ENCODE data around the gene CHTF18.
"Not testable (repeated sequence)": the region's sequence is repeated elsewhere in the genome, so short reads cannot be mapped to it uniquely, and the experiment has no call there.

Gene CHTF18

GRCh38 chr16:760545-761343 lies 27.7 kb upstream of the CHTF18 start, which contains the start of gene MSLN:
Gene MSLN, plus strand, starts transcription at chr16:760734. Its CDS starts 1,947 bp downstream, at chr16:762681.
- no peak for DNase-seq

DNA sequence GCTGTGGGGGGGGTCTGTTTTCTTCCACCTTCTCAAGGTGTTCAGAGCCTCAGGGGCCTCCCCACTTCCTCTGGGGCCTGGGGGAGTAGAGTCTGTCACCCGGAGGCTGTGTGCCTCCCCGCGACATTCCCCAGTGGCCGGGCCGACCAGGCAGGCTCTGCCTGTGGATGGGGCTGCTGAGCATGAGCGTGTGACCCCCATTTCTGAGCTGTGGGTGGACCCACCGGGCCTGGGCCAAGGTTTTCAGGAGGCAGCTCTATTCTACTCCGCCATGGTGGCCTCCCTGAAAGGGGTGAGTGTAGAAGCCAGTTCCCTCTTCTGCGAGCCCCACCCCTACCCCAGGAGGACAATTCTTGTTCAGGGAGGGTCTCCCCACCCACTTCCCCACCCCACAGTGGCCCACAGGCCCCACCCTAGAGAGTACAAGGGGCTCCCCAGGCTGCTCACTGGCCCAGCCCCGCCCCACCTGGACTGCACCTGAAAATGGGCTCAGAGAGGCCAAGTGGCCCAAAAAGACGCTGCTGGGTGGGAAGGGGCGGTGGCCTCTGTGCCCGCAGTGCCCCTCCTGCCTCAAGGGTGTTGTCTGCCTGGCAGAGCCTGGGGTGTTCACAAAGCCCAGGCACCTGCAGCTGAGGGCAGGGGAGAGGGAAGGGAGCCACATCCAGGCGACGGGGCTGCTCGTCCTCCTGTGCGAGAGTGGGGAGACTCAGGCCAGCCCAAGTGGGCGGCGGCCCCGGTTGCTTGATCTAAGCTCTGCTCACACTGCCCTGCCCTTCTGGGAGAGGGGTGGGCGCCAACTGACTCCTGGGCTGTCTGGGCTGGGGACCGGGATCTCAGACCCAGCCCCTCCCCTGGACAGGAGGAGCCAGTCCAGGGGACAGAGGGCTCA lies 26.6 kb upstream of the CHTF18 start:
- DNase-seq: no peak

DNA sequence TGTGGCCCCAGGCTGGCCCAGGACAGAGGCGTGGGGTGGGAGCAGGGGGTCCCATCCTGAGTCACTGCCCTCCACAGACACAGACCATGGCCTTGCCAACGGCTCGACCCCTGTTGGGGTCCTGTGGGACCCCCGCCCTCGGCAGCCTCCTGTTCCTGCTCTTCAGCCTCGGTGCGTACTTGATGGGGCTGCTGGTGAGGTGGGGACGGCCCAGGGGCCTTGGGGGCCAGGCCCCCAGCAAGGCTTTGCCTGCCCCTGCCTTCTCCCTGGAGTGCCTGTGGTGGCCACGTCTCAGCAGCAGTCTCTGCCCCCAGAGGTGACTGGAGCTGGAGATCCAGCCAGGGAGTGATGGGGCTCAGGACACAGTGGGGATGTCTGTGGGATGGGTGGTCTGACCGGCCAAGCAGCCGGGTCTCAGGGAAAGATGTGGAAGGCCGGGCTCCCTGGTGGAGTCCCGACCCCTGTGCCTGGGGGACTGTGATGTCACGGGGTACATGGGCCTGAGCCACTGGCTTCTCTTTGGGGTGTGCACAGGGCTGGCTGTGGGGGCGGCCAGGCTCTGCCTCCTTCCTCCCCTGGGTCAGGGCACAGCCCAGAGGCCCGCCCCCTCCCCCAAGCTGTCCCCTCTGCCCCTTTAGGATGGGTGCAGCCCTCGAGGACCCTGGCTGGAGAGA lies 25.7 kb upstream of the CHTF18 start:
- DNase-seq: no peak

- no peak for DNase-seq
These were observed 24.8 kb upstream of the CHTF18 start for GRCh38 chr16:763369-764183.

GRCh38 chr16:764184-764750 lies 24.2 kb upstream of the CHTF18 start:
- no peak for DNase-seq

GRCh38 chr16:764848-765487 lies 23.5 kb upstream of the CHTF18 start:
- DNase-seq: no peak

DNA sequence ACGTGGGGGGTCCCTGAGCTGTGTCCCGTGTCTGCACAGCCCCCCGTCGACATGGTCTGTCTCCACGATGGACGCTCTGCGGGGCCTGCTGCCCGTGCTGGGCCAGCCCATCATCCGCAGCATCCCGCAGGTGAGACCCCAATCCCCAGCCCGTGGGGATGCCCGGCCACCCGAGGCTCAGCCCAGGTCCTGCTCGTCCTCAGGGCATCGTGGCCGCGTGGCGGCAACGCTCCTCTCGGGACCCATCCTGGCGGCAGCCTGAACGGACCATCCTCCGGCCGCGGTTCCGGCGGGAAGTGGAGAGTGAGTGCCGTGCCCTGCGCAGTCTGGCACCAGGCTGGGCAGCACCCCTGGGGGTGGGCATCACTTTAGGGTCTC lies 22.9 kb upstream of the CHTF18 start:
- DNase-seq: no peak

DNA sequence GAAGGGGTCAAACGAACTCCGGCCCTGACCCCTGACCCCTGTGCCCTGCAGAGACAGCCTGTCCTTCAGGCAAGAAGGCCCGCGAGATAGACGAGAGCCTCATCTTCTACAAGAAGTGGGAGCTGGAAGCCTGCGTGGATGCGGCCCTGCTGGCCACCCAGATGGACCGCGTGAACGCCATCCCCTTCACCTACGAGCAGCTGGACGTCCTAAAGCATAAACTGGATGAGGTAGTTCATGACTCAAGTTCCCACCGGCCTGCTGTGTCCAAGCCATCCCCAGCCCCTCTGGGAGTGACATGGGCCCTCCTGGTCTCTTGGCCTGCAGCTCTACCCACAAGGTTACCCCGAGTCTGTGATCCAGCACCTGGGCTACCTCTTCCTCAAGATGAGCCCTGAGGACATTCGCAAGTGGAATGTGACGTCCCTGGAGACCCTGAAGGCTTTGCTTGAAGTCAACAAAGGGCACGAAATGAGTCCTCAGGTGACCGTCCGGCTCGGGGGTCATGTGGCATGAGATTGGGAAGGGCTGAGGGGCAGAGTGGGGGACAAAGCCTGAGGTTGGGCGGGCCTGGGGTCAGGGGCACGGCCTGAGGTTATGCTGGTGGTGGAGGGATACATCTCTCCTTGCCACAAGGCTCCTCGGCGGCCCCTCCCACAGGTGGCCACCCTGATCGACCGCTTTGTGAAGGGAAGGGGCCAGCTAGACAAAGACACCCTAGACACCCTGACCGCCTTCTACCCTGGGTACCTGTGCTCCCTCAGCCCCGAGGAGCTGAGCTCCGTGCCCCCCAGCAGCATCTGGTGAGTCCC lies 22.2 kb upstream of the CHTF18 start:
- no peak for DNase-seq

DNA sequence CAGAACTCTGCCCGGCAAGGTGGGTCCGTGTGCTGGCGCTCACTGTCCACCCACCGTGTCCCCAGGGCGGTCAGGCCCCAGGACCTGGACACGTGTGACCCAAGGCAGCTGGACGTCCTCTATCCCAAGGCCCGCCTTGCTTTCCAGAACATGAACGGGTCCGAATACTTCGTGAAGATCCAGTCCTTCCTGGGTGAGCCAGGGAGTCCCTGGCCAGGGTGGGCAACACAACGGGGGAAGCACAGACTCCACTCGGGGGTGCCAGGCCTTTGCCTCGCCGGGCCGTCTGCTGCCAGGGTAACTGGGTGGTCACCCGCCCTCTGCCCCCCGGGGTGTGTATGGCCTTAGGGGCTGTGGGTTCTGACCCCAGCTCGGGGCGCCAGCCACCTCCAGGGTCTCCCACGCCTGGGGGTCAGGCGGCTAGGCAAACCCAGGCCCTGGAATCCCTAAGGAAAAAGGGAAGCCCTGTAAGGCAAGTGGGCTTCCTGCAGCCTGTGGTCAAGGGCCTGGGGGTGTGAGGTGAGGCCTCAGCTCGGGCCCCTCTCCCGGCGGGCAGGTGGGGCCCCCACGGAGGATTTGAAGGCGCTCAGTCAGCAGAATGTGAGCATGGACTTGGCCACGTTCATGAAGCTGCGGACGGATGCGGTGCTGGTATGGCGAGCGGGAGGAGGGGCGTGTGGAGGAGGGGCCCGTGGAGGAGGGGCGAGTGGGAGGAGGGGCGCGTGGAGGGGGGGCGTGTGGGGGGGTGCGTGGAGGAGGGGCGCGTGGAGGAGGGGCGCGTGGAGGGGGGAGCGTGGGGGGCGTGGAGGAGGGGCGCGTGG lies 21.4 kb upstream of the CHTF18 start:
- DNase-seq: no peak

DNA sequence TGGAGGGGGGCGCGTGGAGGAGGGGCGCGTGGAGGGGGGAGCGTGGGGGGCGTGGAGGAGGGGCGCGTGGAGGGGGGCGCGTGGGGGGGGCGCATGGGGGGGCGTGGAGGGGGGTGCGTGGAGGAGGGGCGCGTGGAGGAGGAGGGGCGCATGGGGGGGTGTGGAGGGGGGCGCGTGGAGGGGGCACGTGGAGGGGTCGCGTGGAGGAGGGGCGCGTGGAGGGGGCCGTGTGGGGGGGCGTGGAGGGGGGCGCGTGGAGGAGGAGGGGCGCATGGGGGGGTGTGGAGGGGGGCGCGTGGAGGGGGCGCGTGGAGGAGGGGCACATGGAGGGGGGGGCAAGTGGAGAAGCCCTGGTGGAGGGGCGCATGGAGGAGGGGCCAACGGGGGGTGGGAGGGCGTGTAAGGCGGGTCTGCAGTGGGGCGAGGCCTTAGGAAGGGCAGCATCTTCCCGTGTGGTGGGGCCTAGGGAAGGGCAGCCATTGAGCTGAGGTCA lies 20.6 kb upstream of the CHTF18 start:
- no peak for DNase-seq

- DNase-seq: no peak
These were observed 20.0 kb upstream of the CHTF18 start for GRCh38 chr16:768428-768827.

- no peak for DNase-seq
These were observed 19.1 kb upstream of the CHTF18 start for GRCh38 chr16:769184-769784.

DNA sequence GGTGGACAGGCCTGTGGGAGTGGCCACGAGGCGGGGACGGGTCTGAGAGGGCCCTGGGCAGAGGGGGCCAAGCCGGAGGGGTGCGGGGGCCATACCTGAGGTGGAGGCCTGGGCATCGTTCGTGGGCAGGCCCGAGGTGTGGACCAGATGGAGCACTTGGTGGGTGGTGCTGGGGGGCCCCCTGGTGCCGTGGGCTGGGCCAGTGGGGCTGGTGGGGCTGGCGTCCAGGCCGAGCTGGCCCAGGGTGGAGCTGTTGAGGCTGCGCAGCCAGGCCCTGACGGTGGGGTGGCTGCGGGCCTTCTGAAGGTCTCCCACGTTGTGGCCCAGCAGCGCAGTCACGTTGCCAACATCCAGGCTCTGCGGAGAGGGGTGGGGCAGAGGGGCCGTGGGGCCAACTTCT lies 18.5 kb upstream of the CHTF18 start:
- no peak for DNase-seq

- DNase-seq: no peak
These were observed 18.0 kb upstream of the CHTF18 start for GRCh38 chr16:770411-770810.

DNA sequence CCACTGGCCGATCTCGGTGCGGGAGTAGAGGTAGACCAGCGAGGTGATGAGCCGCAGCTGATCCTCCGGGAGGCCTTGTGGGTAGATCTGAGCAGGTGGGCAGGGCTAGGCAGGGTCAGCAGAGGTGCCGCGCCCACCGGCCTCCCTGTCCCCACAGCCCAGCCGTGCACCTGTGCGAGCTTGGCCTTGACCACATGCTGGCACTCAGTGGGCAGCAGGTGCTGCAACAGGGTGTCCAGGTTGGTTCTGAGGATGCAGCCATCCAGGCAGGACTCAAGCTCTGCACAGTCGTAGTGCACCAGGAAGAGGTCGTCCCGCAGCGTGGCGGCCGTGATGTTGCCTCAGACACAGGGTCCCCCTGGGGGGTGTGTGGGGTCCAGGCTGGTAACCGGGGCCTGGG lies 15.5 kb upstream of the CHTF18 start:
- no peak for DNase-seq

DNA sequence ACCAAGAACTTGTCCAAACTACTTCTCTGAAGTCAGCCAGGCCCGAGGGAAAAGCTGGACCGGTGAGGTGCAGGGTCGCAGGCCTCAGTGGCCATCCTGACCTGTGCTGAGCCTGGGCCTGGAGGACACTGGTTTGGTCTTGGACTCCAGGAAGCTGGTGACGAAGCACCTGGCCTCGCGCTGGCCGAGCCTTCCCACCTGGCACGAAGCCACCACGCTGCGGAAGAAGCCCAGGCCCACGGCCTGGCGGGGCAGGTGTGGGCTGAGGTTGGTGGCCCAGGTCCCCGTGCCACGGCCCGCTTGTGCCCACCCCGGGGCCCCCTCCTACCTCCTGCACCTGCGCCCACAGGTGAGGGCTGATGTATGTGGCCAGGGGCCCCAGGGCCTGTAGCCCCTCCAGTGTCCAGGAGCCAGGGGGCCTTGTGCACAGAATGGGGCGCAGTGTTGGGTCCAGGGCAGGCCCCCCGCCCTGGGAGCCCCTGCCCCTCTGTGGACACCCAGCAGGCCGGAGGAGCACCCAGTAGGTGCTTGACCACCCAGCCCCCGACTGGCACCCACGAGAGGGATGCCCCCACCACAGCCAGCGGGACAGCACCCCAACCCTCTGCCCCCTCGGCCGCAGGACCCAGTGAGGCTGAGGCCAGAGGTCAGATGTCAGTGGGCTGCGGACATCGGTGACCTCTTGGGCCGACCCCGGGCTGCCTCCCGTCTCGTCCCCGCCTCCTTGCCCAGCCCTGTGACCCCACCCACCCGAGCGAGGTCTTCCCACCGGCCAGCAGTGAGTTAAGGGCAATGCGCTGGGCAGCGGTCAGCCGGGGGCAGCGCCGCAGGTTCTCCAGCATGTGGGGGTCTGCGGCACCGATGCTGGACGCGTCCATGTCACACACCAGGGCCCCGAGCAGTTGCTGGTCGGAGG lies 14.1 kb upstream of the CHTF18 start:
- DNase-seq: no peak

GRCh38 chr16:775236-775796 lies 13.1 kb upstream of the CHTF18 start:
- no peak for DNase-seq

DNA sequence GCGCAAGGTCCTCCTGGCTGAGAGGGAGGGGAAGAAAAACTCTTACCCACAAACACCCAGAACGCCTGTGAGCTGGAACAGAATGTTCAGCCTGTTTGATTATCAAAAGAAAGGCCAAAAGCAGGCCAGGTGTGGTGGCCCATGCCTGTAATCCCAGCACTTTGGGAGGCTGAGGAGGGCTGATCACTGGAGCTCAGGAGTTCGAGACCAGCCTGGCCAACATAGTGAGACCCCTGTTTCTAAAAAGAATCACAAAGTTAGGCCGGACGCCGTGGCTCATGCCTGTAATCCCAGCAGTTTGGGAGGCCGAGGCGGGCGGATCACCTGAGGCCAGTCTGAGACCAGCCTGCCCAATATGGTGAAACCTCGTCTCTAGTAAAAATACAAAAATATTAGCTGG lies 12.1 kb upstream of the CHTF18 start:
- DNase-seq: not testable (repeated sequence)

Measured in NCI-H1694 (cell line).